ENCODE data around the gene GCK.

GRCh38 chr7:44122529-44122928, 66.7 kb downstream of the GCK start:
- TF ChIP-seq CTCF (IDR thresholded peaks at IDR 0.05), result no peak
- no peak for TF ChIP-seq POLR2A (IDR thresholded peaks at IDR 0.05)

Measured in vagina (tissue), 2 donors.